Neural cell (in vitro differentiated cells): Measurements from ENCODE around the gene ABCF2. TPM values are rescaled to one million over a fixed set of nuclear protein-coding genes. Genes with fewer than 3 reads are reported as not detected.

Source experiments
- H2AFZ ChIP-seq: fragments of 200-600, 300-800 bp; sonication (generic), shearing (Covaris generic); 2 replicates; pipeline ENCODE4 v1.6.0; 2014; ENCODE audit warnings: low read depth, mild to moderate bottlenecking, antibody characterized with exemption, low read length, moderate library complexity
- H3F3A ChIP-seq: fragments of 200-600 bp; shearing (Covaris generic); 2 replicates; pipeline ENCODE4 v1.6.1; 2016; ENCODE audit warnings: mild to moderate bottlenecking, moderate library complexity, mixed read lengths, antibody characterized with exemption, low read length; ENCODE audit not compliant: insufficient read depth, poor library complexity, severe bottlenecking
- H3K27ac ChIP-seq: fragments of 200-600, 300-800 bp; sonication (generic), shearing (Covaris generic); 2 replicates; pipeline ENCODE4 v1.5.1; 2014; ENCODE audit warnings: mild to moderate bottlenecking, low read length, moderate library complexity
- H3K27me3 ChIP-seq: fragments of 300-800, 200-600 bp; sonication (generic), shearing (Covaris generic); 2 replicates; pipeline ENCODE4 v1.6.0; 2014; ENCODE audit warnings: mild to moderate bottlenecking, low read depth, low read length, moderate library complexity; ENCODE audit not compliant: insufficient read depth
- H3K36me3 ChIP-seq: fragments of 300-800, 200-600 bp; sonication (generic), shearing (Covaris generic); 2 replicates; pipeline ENCODE4 v1.5.1; 2014; ENCODE audit warnings: mild to moderate bottlenecking, antibody characterized with exemption, low read length, moderate library complexity; ENCODE audit not compliant: insufficient read depth
- H3K4me2 ChIP-seq: fragments of 300-800, 200-600 bp; sonication (generic), shearing (Covaris generic); 2 replicates; pipeline ENCODE4 v1.6.0; 2014; ENCODE audit warnings: mild to moderate bottlenecking, low read length
- H3K4me3 ChIP-seq: fragments of 300-800, 200-600 bp; sonication (generic), shearing (Covaris generic); 2 replicates; pipeline ENCODE4 v1.5.1; 2014; ENCODE audit warnings: mild to moderate bottlenecking, low read length, moderate library complexity
- H3K79me2 ChIP-seq: fragments of 200-600 bp; shearing (Covaris generic); replicated peaks from 2 replicates; pipeline ENCODE4 v1.6.0; 2014; ENCODE audit warnings: mild to moderate bottlenecking, low read length, moderate library complexity; ENCODE audit not compliant: insufficient read depth
- H3K9ac ChIP-seq: fragments of 300-800, 200-600 bp; sonication (generic), shearing (Covaris generic); 2 replicates; pipeline ENCODE4 v1.6.1; 2016; ENCODE audit warnings: mild to moderate bottlenecking, low read length, mixed read lengths
- H3K9me2 ChIP-seq: fragments of 200-600 bp; shearing (Covaris generic); 2 replicates; pipeline ENCODE4 v1.6.1; 2016; ENCODE audit warnings: mild to moderate bottlenecking, low read length, mixed read lengths; ENCODE audit not compliant: insufficient read depth
- H3K9me3 ChIP-seq: fragments of 200-600, 300-800 bp; sonication (generic), shearing (Covaris generic); 2 replicates; pipeline ENCODE4 v1.6.1; 2016; ENCODE audit warnings: mild to moderate bottlenecking, mixed run types, low read length, moderate library complexity, mixed read lengths
- H4K20me1 ChIP-seq: fragments of 200-600 bp; shearing (Covaris generic); 2 replicates; pipeline ENCODE4 v1.6.1; 2016; ENCODE audit warnings: mild to moderate bottlenecking, mixed run types; ENCODE audit not compliant: insufficient read depth
- EP300 ChIP-seq: fragments of 450-650 bp; conservative IDR thresholded peaks from 2 replicates; pipeline ENCODE4 v1.6.1; 2014; ENCODE audit warnings: antibody characterized with exemption, mild to moderate bottlenecking, moderate library complexity; ENCODE audit not compliant: poor library complexity, severe bottlenecking
- EZH2 ChIP-seq: fragments of 200-600, 300-800 bp; shearing (Covaris generic), sonication (generic); IDR thresholded peaks from 2 replicates; pipeline ENCODE4 v1.6.1; 2014; ENCODE audit warnings: antibody characterized with exemption, low read length, borderline replicate concordance, mild to moderate bottlenecking; ENCODE audit not compliant: insufficient read depth, poor library complexity, severe bottlenecking
- MXI1 ChIP-seq: fragments of 450-650 bp; conservative IDR thresholded peaks from 2 replicates; pipeline ENCODE4 v1.6.1; 2014; ENCODE audit warnings: antibody characterized with exemption, mild to moderate bottlenecking; ENCODE audit not compliant: poor library complexity, severe bottlenecking
- POLR2AphosphoS5 ChIP-seq: IDR thresholded peaks from 2 replicates; pipeline ENCODE4 v1.6.1; 2012
- RAD21 ChIP-seq: fragments of 450-650 bp; conservative IDR thresholded peaks from 2 replicates; pipeline ENCODE4 v1.6.1; 2014; ENCODE audit warnings: antibody characterized with exemption, mild to moderate bottlenecking, moderate library complexity
- SMC3 ChIP-seq: fragments of 450-650 bp; conservative IDR thresholded peaks from 2 replicates; pipeline ENCODE4 v1.6.1; 2014; ENCODE audit warnings: antibody characterized with exemption, mild to moderate bottlenecking, moderate library complexity; ENCODE audit not compliant: poor library complexity
- TAF1 ChIP-seq: IDR thresholded peaks from 2 replicates; pipeline ENCODE4 v1.6.1; 2012; ENCODE audit warnings: low read depth
- polyA plus RNA-seq: library from polyadenylated mRNA; depleted of rRNA; stranded (reverse); fragments of >200 nt; gene quantifications from 2 replicates; pipeline ENCODE4 v1.2.3, GENCODE V29; 2014
- TF ChIP-seq, protein P1 (sequence below): fragments of 450-650 bp; IDR thresholded peaks from 2 replicates; pipeline ENCODE4 v1.5.1; 2014; ENCODE audit warnings: antibody characterized with exemption, mild to moderate bottlenecking, moderate library complexity; ENCODE audit not compliant: poor library complexity, severe bottlenecking
- TF ChIP-seq, protein P2 (sequence below): IDR thresholded peaks from 2 replicates; pipeline ENCODE4 v1.6.1; 2012; ENCODE audit warnings: borderline replicate concordance

The ABCF2 gene
- polyA plus RNA-seq, 1 donor from 2014 or later, result 32.7 TPM

DNA sequence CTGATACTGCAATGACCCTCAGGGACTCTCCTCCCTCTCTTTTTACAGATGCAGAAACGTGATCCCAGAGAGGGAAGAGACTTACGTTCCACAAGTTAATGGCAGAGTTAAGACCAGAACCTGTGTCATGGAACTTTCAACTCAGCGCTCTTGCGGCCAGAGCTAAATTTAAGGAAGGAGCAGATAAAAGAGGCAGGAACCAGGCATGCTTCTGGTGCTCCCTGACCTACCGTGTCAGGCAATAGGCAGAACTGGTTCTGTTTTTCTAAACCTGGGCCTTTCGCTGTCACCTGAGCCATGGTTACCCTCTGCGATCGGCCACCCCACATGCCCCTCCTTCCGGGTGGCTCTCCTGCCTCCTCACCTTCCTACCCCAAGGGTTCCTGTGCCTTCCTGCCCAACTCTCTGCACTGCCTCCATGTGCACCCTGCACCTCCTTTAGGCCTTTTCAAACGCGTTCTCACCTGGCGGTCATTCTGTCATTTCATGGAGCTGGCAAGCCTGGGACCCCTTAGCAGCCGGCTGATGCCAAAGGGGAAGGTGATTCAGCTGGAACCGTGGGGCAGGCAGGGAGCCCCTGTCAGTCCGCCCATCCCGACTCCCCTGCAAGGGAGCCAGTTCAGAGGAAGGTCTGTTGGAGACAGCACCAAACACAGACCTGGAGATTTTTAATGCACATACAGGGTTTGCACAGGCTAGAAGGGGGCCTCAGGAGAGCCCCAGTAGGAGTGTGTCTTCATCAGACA is 51.8 kb downstream of the ABCF2 start:
- Histone ChIP-seq H3F3A (no peaks in the 10 kb centered on the region), H3K4me3 (no peak overlapping the region), H3K27ac (no peak overlapping the region), H3K9me3 (no peaks in the 10 kb centered on the region), H3K4me2 (no peak overlapping the region), H3K27me3 (peaks cover 5% of the 10 kb centered on the region), H3K79me2 (no peaks in the 10 kb centered on the region), H4K20me1 (no peaks in the 10 kb centered on the region), H3K9ac (no peak overlapping the region), H2AFZ (no peak overlapping the region), H3K36me3 (no peaks in the 10 kb centered on the region), H3K9me2 (no peaks in the 10 kb centered on the region)
- no peak for TF ChIP-seq MXI1
- TF ChIP-seq SMC3, result no peak
- no peak for TF ChIP-seq EZH2
- TF ChIP-seq, protein P1, sequence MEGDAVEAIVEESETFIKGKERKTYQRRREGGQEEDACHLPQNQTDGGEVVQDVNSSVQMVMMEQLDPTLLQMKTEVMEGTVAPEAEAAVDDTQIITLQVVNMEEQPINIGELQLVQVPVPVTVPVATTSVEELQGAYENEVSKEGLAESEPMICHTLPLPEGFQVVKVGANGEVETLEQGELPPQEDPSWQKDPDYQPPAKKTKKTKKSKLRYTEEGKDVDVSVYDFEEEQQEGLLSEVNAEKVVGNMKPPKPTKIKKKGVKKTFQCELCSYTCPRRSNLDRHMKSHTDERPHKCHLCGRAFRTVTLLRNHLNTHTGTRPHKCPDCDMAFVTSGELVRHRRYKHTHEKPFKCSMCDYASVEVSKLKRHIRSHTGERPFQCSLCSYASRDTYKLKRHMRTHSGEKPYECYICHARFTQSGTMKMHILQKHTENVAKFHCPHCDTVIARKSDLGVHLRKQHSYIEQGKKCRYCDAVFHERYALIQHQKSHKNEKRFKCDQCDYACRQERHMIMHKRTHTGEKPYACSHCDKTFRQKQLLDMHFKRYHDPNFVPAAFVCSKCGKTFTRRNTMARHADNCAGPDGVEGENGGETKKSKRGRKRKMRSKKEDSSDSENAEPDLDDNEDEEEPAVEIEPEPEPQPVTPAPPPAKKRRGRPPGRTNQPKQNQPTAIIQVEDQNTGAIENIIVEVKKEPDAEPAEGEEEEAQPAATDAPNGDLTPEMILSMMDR, result no peak

DNA sequence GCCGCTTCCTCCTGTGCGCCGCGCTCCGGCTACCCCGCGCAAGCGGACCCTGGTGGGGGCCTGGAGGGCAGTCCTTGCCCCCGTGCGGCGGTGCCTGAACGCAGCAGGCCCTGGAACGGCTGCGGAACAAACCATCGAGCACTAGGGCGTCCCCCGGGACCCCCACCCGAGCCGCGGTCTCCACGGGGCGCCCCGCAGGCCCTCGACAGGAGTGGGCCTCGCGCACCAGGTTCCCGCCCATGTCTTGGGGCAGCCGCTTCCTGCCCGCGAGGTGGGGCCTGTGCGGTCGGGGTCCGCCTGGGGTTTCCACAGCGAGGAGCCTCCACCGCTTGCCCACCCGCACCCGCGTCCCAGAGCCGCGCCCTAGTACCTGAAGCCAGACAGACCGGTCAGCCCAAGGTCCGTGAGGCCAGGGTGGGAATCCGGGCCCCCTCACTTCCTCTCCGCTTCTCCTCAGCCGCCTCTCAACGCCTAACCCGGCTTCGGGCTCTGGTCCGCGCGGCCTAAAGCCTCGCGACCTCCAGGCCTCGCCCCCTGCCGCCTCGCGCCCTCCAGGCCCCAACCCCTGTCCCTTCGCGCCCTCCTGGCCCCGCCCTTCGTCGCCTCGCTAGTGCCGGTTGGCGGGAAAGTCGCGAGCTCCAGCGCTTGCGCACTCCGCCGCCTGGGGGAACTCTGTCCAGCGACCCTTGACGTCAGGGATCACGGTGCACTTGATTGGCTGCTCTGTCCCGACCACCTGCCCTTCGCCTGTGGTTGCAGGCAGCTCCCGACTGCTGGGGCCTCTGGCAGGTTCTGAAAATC is 52.6 kb downstream of the ABCF2 start:
- H2AFZ ChIP-seq, result no peak overlapping the region
- no peak overlapping the region for H3K4me3 ChIP-seq
- H3F3A ChIP-seq, result no peaks in the 10 kb centered on the region
- no peak overlapping the region for H3K4me2 ChIP-seq
- H3K27me3 ChIP-seq, result peaks cover 13% of the 10 kb centered on the region
- no peaks in the 10 kb centered on the region for H3K9me3 ChIP-seq
- no peaks in the 10 kb centered on the region for H3K36me3 ChIP-seq
- no peak overlapping the region for H3K9ac ChIP-seq
- H4K20me1 ChIP-seq, result no peaks in the 10 kb centered on the region
- H3K9me2 ChIP-seq, result no peaks in the 10 kb centered on the region
- TF ChIP-seq SMC3 (no peak), MXI1 (no peak), TAF1 (no peak), RAD21 (no peak), EZH2 (no peak), EP300 (no peak), POLR2AphosphoS5 (no peak)
- TF ChIP-seq, protein P1, result no peak
- TF ChIP-seq, protein P2, sequence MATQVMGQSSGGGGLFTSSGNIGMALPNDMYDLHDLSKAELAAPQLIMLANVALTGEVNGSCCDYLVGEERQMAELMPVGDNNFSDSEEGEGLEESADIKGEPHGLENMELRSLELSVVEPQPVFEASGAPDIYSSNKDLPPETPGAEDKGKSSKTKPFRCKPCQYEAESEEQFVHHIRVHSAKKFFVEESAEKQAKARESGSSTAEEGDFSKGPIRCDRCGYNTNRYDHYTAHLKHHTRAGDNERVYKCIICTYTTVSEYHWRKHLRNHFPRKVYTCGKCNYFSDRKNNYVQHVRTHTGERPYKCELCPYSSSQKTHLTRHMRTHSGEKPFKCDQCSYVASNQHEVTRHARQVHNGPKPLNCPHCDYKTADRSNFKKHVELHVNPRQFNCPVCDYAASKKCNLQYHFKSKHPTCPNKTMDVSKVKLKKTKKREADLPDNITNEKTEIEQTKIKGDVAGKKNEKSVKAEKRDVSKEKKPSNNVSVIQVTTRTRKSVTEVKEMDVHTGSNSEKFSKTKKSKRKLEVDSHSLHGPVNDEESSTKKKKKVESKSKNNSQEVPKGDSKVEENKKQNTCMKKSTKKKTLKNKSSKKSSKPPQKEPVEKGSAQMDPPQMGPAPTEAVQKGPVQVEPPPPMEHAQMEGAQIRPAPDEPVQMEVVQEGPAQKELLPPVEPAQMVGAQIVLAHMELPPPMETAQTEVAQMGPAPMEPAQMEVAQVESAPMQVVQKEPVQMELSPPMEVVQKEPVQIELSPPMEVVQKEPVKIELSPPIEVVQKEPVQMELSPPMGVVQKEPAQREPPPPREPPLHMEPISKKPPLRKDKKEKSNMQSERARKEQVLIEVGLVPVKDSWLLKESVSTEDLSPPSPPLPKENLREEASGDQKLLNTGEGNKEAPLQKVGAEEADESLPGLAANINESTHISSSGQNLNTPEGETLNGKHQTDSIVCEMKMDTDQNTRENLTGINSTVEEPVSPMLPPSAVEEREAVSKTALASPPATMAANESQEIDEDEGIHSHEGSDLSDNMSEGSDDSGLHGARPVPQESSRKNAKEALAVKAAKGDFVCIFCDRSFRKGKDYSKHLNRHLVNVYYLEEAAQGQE, result no peak
- no peaks in the 10 kb centered on the region for H3K79me2 ChIP-seq
- H3K27ac ChIP-seq, result no peak overlapping the region
